Dedifferentiated amniotic fluid mesenchymal stem cell (primary cell): ENCODE measurements around the gene TRAPPC14.

ENCODE experiments used
- DNase-seq: peaks from one replicate; pipeline ENCODE4 v3.0.0-alpha.2; 2016; ENCODE audit errors: extremely low spot score

TRAPPC14 gene

GRCh38 chr7:100126931-100127865 is 31.3 kb downstream of the TRAPPC14 start, which contains the start of gene MBLAC1:
TSS of gene MBLAC1 (plus strand) at chr7:100126967. CDS start at chr7:100127396, 429 bp downstream.
- peak; percentile 91 for DNase-seq

DNA sequence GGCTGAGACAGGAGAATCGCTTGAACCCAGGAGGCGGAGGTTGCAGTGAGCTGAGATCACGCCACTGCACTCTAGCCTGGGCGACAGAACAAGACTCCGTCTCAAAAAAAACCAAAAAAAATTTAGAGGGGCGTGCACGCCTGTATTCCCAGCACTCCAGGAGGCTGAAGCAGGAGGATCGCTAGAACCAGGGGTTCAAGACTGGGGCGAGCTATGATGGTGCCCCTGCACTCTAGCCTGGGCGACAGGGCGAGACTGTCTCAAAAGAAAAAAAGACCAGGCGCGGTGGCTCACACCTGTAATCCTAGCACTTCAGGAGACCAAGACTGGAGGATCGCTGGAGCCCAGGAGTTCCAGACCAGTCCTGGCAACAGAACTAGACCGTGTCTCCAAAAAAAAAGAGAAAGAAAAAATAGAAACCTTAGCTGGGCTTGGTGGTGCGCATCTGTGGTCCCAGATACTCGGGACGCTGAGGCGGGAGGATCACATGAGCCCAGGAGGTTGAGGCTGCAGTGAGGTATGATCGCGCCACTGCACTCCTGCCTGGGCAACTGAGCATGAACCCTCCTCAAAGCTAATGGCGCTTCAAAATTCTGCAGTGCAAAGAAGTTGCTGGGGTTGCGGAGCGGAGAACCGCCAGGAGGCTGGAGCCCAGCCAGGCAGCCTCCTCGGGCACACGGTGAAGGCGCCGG is 32.1 kb downstream of the TRAPPC14 start:
- no peak for DNase-seq

DNA sequence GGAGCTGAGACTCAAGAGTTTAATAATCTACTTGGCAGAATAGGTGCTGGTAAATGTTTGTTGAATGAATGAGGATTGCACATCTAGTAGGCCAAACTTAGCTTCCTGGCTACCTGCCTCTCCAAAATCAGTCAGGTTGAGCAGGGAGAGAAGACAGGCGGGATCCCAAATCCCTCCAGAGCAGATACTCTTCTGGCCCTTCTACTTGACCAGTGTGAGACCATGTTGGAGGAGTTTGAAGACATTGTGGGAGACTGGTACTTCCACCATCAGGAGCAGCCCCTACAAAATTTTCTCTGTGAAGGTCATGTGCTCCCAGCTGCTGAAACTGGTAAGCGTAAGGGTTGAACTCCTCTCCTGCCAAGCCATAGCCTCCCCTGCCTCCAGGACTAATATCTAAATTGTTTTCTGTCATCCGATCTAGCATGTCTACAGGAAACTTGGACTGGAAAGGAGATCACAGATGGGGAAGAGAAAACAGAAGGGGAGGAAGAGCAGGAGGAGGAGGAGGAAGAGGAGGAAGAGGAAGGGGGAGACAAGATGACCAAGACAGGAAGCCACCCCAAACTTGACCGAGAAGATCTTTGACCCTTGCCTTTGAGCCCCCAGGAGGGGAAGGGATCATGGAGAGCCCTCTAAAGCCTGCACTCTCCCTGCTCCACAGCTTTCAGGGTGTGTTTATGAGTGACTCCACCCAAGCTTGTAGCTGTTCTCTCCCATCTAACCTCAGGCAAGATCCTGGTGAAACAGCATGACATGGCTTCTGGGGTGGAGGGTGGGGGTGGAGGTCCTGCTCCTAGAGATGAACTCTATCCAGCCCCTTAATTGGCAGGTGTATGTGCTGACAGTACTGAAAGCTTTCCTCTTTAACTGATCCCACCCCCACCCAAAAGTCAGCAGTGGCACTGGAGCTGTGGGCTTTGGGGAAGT is 34.0 kb downstream of the TRAPPC14 start:
- DNase-seq: no peak

DNA sequence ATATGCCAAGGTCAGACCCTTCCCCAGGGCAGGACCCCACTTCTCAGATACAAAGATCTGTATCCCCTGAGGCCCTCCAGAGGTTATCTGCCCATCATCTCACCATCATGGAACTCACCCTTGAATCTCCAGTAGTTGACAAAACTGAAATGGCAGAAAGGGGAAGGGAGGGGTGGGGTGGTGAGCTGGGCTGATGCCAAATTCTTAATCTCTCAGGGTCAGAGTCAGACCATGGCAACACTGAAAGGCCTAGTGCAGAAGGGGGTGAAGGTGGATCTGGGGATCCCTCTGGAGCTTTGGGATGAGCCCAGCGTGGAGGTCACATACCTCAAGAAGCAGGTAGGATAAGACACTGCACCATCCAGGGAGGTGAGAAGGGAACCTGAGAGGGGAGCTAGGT is 36.0 kb downstream of the TRAPPC14 start:
- DNase-seq: no peak

GRCh38 chr7:100122067-100122466 is 36.5 kb downstream of the TRAPPC14 start:
- no peak for DNase-seq

GRCh38 chr7:100120733-100121036 is 37.8 kb downstream of the TRAPPC14 start:
- no peak for DNase-seq

- DNase-seq: peak; percentile 46
Measured at GRCh38 chr7:100119970-100120732, 38.4 kb downstream of the TRAPPC14 start.

DNA sequence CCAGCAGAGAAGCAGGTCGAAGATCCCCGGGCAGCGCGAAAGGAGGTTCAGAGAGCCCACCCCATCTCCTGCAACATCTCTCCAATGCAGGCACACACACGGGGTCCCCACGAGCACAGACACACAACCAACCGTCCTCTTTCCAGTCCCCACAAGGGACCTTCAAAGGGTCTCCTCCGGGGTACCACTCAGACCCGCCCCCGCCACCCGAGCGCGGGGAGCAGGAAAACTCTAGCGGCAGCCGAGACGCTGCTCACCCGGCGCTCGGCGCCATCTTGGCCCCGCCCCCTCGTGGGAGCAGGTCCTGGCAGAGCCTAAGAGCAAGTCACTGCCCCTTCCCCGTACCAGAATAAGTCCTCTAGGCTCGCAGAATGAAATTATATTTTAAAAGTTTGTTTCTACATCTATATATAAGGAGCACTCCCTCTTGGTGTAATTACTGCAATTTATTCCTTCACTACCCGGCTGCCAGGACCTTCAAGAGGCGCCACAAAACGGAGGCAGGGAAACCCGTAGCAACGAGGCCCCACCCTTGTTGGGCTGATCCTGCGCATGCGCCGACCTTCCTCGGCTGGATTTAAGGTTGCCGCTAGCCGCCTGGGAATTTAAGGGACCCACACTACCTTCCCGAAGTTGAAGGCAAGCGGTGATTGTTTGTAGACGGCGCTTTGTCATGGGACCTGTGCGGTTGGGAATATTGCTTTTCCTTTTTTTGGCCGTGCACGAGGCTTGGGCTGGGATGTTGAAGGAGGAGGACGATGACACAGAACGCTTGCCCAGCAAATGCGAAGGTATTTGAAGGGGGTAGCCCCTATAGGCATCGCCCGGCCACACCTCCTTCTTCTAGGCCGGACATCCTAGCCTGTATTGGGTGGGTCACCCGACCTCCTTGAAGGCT is 39.2 kb downstream of the TRAPPC14 start, which contains the start of the genes CNPY4 and TAF6:
Gene CNPY4 (plus strand): TSS at position 563 of the 898 bp plus-strand sequence. CDS start 111 bp downstream, at position 674.
Gene TAF6 (minus strand): TSS at position 287 of the 898 bp plus-strand sequence. CDS start 5,149 bp downstream, outside the sequence.
- DNase-seq: peak; percentile 94

- no peak for DNase-seq
Measured at GRCh38 chr7:100118388-100119071, 40.0 kb downstream of the TRAPPC14 start.

DNA sequence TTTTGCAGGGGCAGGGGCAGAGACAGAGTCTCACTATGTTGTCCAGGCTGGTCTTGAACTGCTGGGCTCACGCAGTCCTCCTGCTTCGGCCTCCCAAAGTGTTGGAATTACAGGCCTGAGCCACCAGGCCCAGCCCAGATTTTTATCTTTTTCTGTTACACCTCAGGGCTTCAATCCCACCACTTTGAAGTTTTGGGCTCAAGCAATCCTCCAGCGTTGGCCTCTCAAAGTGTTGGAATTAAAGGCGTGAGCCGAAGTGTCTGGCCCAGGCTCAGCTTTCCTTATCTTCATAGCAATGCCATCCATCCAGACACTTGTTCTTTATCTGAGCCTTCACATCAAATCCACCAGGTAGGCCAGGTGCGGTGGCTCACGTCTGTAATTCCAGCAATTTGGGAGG is 43.5 kb downstream of the TRAPPC14 start:
- DNase-seq: no peak

- DNase-seq: no peak
Measured at GRCh38 chr7:100111914-100112313, 46.6 kb downstream of the TRAPPC14 start.

DNA sequence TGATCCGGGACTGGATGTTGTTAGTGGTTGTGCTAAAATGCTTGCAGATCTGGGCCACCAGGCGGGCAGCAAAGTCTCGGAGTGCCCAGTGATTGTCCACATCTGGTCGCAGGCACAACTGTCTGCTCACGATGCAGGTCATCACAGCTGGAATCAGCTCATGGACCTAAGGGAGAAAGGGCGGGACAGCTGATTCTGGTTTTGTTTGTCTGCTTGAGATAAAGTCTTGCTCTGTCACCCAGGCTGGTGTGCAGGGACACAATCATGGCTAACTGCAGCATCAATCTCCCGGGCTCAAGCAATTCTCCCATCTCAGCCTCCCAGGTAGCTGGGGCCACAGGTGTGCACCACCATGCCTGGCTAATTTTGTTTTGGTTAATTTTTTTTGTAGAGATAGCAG is 47.4 kb downstream of the TRAPPC14 start:
- DNase-seq: no peak

- no peak for DNase-seq
Measured at GRCh38 chr7:100109521-100110163, 48.9 kb downstream of the TRAPPC14 start.

DNA sequence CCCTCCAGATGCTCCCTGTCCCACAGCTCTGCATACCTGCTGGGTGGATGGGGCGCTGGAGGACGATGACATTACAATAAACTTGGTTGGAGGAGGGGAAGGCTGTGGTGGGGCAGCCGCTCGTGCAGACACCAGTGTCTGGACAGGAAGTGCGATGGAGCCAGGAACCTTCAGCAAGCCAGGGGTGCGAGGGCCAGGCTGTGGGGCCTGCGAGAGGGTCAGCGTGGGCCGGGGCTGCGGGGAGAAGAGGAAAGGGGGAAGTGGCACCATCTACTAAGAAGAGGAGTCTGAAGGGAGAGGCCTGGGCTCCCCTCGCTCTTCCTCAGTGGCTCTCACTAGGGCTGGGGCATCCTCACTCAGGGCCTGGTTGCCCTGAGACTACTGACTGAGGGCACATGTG is 50.6 kb downstream of the TRAPPC14 start:
- no peak for DNase-seq

DNA sequence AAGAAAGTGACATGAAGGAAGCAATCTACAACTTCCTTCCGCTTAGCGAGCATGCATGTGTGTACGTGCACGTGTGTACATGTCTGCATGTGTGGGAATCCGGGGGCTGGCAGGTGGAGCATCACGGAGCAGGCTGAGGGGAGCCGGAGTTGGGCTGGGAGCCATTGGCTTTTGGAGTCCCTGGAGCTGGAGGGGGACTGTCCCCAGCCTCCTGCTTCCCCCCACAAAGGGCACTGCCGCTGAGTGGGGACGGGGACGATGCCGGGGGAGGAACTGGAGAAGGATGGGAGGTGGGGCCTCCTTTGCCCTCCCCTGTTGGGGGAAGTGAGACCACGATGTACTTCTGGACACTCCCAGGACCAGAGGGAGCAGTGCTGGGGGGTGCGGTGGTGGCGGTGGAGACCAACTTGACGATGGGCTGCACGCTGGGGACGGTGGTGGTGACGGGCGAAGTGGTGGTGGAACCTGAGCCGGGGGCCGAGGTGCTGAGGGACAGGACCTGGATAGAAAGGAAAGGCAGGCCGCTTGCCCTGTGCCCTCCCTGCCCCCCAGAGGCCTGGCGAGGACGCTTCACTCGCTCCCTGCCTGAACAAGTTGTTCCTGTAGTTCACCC is 51.3 kb downstream of the TRAPPC14 start:
- DNase-seq: no peak

DNA sequence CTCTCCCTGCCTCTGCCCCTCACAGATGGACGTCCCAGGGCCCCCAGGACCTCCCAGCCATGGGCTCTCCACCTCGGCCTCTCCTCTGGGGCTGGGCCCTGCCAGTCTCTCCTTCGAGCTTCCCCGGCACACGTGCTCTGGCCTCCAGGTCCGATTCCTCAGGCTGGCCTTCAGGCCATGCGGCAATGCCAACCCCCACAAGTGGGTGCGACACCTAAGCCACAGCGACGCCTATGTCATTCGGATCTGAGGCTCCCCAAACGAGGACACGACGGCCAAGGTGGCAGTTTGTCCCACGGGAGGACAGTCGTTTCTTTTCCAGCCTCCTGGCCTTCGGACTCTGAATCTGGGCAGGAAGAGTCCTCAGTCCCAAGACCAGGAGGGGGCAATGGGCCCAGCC is 51.9 kb downstream of the TRAPPC14 start:
- no peak for DNase-seq

DNA sequence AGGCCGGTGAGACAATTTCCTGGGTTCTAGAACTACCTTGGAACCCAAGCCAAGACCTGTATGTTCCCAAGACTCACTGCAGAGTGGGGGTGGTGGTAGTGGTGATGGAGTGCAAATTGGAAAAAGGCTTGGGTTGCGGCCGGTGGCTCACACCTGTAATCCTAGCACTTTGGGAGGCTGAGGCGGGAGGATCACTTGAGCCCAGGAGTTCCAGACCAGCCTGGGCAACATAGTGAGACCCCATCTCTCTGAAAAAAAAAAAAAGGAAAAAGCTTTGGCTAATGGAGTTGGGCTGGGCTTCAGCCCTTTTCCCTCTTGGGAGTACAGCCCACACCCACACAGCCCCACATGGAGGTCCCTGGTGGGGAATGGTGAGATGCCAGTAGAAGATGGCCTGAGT is 53.0 kb downstream of the TRAPPC14 start:
- DNase-seq: no peak
